ENCODE results near the gene STAT1.

DNA sequence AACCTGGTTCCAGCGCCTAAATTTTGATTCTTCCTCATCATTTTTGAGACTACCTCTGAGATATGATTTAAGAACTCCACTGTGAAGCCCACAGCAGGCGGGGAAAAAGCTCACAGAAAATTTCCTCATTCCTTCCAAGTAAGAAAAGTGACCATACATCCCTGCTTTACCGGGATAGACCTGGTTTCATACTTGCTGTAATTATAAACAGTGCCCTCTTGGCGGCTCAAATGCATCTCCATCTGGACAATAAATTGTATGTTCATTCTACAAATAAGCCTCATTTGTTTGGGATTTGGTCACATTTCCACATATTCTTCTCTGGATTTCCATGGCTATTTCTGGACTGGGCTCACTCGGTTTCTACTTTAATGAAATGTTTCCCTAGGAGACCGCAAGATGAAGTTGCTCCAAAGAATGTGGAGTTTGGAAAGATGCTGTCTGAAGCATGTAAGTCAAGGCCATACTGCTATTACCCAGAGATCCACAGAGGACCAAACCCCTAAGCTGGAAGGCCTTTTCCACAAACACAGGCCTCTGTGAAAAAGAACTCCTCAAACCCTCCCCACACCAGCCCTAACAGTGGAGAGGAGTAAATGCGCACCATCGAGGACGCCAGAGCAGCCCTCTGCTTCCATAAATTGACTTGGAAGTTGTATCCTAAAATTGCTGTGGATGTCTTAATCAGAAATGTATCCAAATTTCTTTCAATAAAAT lies 13.9 kb downstream of the STAT1 start:
- no peak for TF ChIP-seq EZH2 (IDR thresholded peaks at IDR 0.05; ENCODE audit: low read length)
- TF ChIP-seq, protein P1, sequence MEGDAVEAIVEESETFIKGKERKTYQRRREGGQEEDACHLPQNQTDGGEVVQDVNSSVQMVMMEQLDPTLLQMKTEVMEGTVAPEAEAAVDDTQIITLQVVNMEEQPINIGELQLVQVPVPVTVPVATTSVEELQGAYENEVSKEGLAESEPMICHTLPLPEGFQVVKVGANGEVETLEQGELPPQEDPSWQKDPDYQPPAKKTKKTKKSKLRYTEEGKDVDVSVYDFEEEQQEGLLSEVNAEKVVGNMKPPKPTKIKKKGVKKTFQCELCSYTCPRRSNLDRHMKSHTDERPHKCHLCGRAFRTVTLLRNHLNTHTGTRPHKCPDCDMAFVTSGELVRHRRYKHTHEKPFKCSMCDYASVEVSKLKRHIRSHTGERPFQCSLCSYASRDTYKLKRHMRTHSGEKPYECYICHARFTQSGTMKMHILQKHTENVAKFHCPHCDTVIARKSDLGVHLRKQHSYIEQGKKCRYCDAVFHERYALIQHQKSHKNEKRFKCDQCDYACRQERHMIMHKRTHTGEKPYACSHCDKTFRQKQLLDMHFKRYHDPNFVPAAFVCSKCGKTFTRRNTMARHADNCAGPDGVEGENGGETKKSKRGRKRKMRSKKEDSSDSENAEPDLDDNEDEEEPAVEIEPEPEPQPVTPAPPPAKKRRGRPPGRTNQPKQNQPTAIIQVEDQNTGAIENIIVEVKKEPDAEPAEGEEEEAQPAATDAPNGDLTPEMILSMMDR (optimal IDR thresholded peaks at IDR 0.05 in 1 of 3, IDR thresholded peaks at IDR 0.05 in 1 of 3, conservative IDR thresholded peaks at IDR 0.05 in 1 of 3; ENCODE audit: extremely low read depth in 1 of 3, insufficient read depth in 2 of 3, low read length in 3 of 3) = no peak

All from keratinocyte (primary cell).